IMR-90 (cell line): Measurements from ENCODE around the gene PARVB. TPM values are rescaled to one million over a fixed set of nuclear protein-coding genes. Genes with fewer than 3 reads are reported as not detected.

Experiments used
- ATAC-seq: fragments of 200-7000 bp; cut with Tn5 transposase; 2 replicates; pipeline ENCODE4 v1.9.1; 2020; ENCODE audit warnings: low read depth, mild to moderate bottlenecking, moderate library complexity
- BruUV-seq: library from RNA; stranded (reverse); fragments of 400-500 nt; replicated peaks from 2 replicates; lab custom pipeline; 2021; lab: Mats Ljungman, UMichigan
- CTCF ChIA-PET: fragments of 300-600 bp; formaldehyde crosslinking; extraction: SDS; loops from one replicate; lab custom pipeline; 2021; ENCODE audit warnings: antibody characterized with exemption; lab: Yijun Ruan, JAX
- POLR2A ChIA-PET: fragments of 300-600 bp; sonication (Branson Sonifier 250); formaldehyde crosslinking; loops from one replicate; lab custom pipeline; 2022; ENCODE audit warnings: antibody characterized with exemption; ENCODE audit not compliant: unreplicated experiment; lab: Charles Lee
- DNase-seq: peaks from one replicate; pipeline ENCODE4 v3.0.0; 2013
- H2AFZ ChIP-seq: replicated peaks from 2 replicates; pipeline ENCODE3; 2013; ENCODE audit warnings: low read length, mild to moderate bottlenecking; ENCODE audit not compliant: poor library complexity
- H2AK5ac ChIP-seq: 2 replicates; pipeline ENCODE4 v1.6.1; 2013; ENCODE audit warnings: low read depth, low read length, inconsistent platforms
- H2AK9ac ChIP-seq: replicated peaks from 2 replicates; pipeline ENCODE3; 2013; ENCODE audit warnings: mild to moderate bottlenecking, low read depth, low read length, moderate library complexity; ENCODE audit not compliant: poor library complexity
- H2BK120ac ChIP-seq: 2 replicates; pipeline ENCODE4 v1.6.1; 2013; ENCODE audit warnings: low read depth, low read length, inconsistent platforms
- H2BK15ac ChIP-seq: 3 replicates; pipeline ENCODE4 v1.6.1; 2013; ENCODE audit warnings: low read depth, low read length, inconsistent platforms
- H2BK20ac ChIP-seq: 2 replicates; pipeline ENCODE4 v1.6.1; 2013; ENCODE audit warnings: low read depth, mild to moderate bottlenecking, inconsistent platforms, low read length, moderate library complexity
- H2BK5ac ChIP-seq: 2 replicates; pipeline ENCODE4 v1.6.1; 2013; ENCODE audit warnings: mild to moderate bottlenecking, low read depth, low read length, inconsistent platforms; ENCODE audit not compliant: poor library complexity, severe bottlenecking
- H3K14ac ChIP-seq: replicated peaks from 2 replicates; pipeline ENCODE4 v1.6.1; 2013; ENCODE audit warnings: low read depth, low read length, inconsistent platforms
- H3K18ac ChIP-seq: 2 replicates; pipeline ENCODE4 v1.6.1; 2013; ENCODE audit warnings: low read depth, low read length, control low read depth
- H3K23ac ChIP-seq: 2 replicates; pipeline ENCODE4 v1.6.1; 2013; ENCODE audit warnings: low read depth, low read length, inconsistent platforms
- H3K27ac ChIP-seq: 2 replicates; pipeline ENCODE4 v1.5.1; 2013; ENCODE audit warnings: mild to moderate bottlenecking, control low read depth, low read length; ENCODE audit not compliant: insufficient read depth
- H3K27me3 ChIP-seq: 2 replicates; pipeline ENCODE4 v1.6.1; 2013; ENCODE audit warnings: low read length; ENCODE audit not compliant: control insufficient read depth, insufficient read depth
- H3K36me3 ChIP-seq: 2 replicates; pipeline ENCODE4 v1.6.1; 2013; ENCODE audit warnings: low read length, mixed read lengths; ENCODE audit not compliant: control insufficient read depth, insufficient read depth
- H3K4ac ChIP-seq: 2 replicates; pipeline ENCODE4 v1.6.1; 2013; ENCODE audit warnings: low read depth, low read length, inconsistent platforms
- H3K4me1 ChIP-seq: 2 replicates; pipeline ENCODE4 v1.6.1; 2013; ENCODE audit warnings: low read length, mixed read lengths; ENCODE audit not compliant: control insufficient read depth, insufficient read depth
- H3K4me2 ChIP-seq: 2 replicates; pipeline ENCODE4 v1.6.1; 2013; ENCODE audit warnings: low read depth, mild to moderate bottlenecking, control low read depth, low read length, moderate library complexity
- H3K4me3 ChIP-seq: 2 replicates; pipeline ENCODE4 v1.5.1; 2013; ENCODE audit warnings: low read depth, mild to moderate bottlenecking, control low read depth, low read length, moderate library complexity; ENCODE audit not compliant: insufficient read depth
- H3K56ac ChIP-seq: 2 replicates; pipeline ENCODE4 v1.6.1; 2013; ENCODE audit warnings: low read length, inconsistent platforms; ENCODE audit not compliant: insufficient read depth; ENCODE audit errors: extremely low read depth
- H3K79me1 ChIP-seq, 2 experiments: 2 replicates each; pipeline ENCODE4 v1.6.1; 2013; ENCODE audit warnings: low read length in 2 of 2, inconsistent platforms in 1 of 2, low read depth in 1 of 2
- H3K9ac ChIP-seq: 2 replicates; pipeline ENCODE4 v1.6.1; 2013; ENCODE audit warnings: low read depth, low read length, control low read depth
- H3K9me1 ChIP-seq: 2 replicates; pipeline ENCODE4 v1.6.1; 2013; ENCODE audit warnings: low read length, inconsistent platforms; ENCODE audit not compliant: insufficient read depth
- H3K9me3 ChIP-seq: 2 replicates; pipeline ENCODE4 v1.6.1; 2013; ENCODE audit warnings: low read length; ENCODE audit not compliant: control insufficient read depth, insufficient read depth
- H4K20me1 ChIP-seq: 2 replicates; pipeline ENCODE4 v1.6.1; 2013; ENCODE audit warnings: low read length, inconsistent platforms; ENCODE audit not compliant: insufficient read depth
- H4K5ac ChIP-seq: 2 replicates; pipeline ENCODE4 v1.6.1; 2013; ENCODE audit warnings: mild to moderate bottlenecking, low read depth, low read length, control low read depth
- H4K8ac ChIP-seq, 2 experiments: 2 replicates each; pipeline ENCODE4 v1.6.1; 2013; ENCODE audit warnings: low read depth in 2 of 2, low read length in 2 of 2, control low read depth in 1 of 2, inconsistent platforms in 1 of 2
- H4K91ac ChIP-seq: 2 replicates; pipeline ENCODE4 v1.6.1; 2013; ENCODE audit warnings: low read depth, low read length, inconsistent platforms; ENCODE audit not compliant: insufficient read depth
- CHD1 ChIP-seq: IDR thresholded peaks from 2 replicates; pipeline ENCODE4 v1.6.1; 2012; ENCODE audit warnings: low read depth, low read length, improper control_type of control experiment
- CTCF ChIP-seq: conservative IDR thresholded peaks from 2 replicates; pipeline ENCODE4 v1.5.1; 2012; ENCODE audit warnings: mild to moderate bottlenecking, low read depth, low read length, improper control_type of control experiment
- MAFK ChIP-seq: IDR thresholded peaks from 2 replicates; pipeline ENCODE4 v1.6.1; 2012; ENCODE audit warnings: low read depth, low read length, improper control_type of control experiment
- NFE2L2 ChIP-seq: fragments of 150-350 bp; IDR thresholded peaks from 2 replicates; pipeline ENCODE4 v1.6.1; 2016; ENCODE audit warnings: low read depth, mild to moderate bottlenecking, low read length
- POLR2A ChIP-seq: IDR thresholded peaks from 2 replicates; pipeline ENCODE4 v1.6.1; 2012; ENCODE audit warnings: mild to moderate bottlenecking, low read depth, low read length
- SMC3 ChIP-seq: fragments of 150-350 bp; IDR thresholded peaks from 2 replicates; pipeline ENCODE4 v1.6.1; 2016; ENCODE audit warnings: low read depth, mild to moderate bottlenecking, antibody characterized with exemption, low read length, moderate library complexity
- USF2 ChIP-seq: fragments of 150-350 bp; IDR thresholded peaks from 2 replicates; pipeline ENCODE4 v1.6.1; 2017; ENCODE audit warnings: mild to moderate bottlenecking, antibody characterized with exemption, low read length, low read depth
- WGBS, 2 experiments: methylation state at CpG; one replicate each; pipeline versions ENCODE4 v1.1.5 to v1.1.7; 2013; ENCODE audit warnings: missing lambda C conversion rate in 2 of 2; ENCODE audit not compliant: insufficient read length in 1 of 2; ENCODE audit errors: extremely low coverage in 2 of 2; 5-methylcytosine and 5-hydroxymethylcytosine counted together
- dilution Hi-C: fragments of 300-500 bp; cut with HindIII; formaldehyde crosslinking; loops from one replicate; pipeline ENCODE4 v1.14.3; 2018; ENCODE audit warnings: low sequenced_read_pairs; ENCODE audit not compliant: unreplicated experiment
- in situ Hi-C: fragments of 300-500 bp; cut with MboI; formaldehyde crosslinking; loops from 3 replicates; pipeline ENCODE4 v1.14.3; 2019; ENCODE audit warnings: low sequenced_read_pairs, inconsistent platforms, mixed read lengths
- intact Hi-C: fragments of 100-400 bp; cut with micrococcal nuclease; formaldehyde crosslinking; loops from 2 replicates; pipeline ENCODE4 v1.10.0; 2022
- polyA plus RNA-seq, 3 experiments: library from polyadenylated mRNA; depleted of rRNA; stranded (reverse); fragments of >200 nt; gene quantifications; 2 replicates each; pipeline ENCODE4 v1.2.3, GENCODE V29; 2012; ENCODE audit warnings: low replicate concordance in 1 of 3
- total RNA-seq: library from RNA; depleted of rRNA; stranded (reverse); fragments of >200 nt; gene quantifications from 2 replicates; pipeline ENCODE4 v1.2.3, GENCODE V29; 2012

PARVB gene
- total and polyA plus RNA-seq, 2 of the 4 experiments (the other 2 are of a cell fraction): 44.3 to 53.9 TPM

- Histone ChIP-seq H3K4me1 (peaks cover 10% of the 10 kb centered on the region; the same call in 1 of the 2 replicates), H3K27me3 (peaks cover 10% of the 10 kb centered on the region), H3K79me1 (no peaks in the 10 kb centered on the region), H3K9ac (no peak overlapping the region), H2BK120ac (no peak overlapping the region), H3K14ac (no peak overlapping the region), H4K20me1 (no peaks in the 10 kb centered on the region), H2AK9ac (no peak overlapping the region), H2AFZ (no peak overlapping the region), H4K91ac (no peak overlapping the region), H2BK20ac (no peak overlapping the region), H3K56ac (no peak overlapping the region), H3K9me3 (peaks cover 6% of the 10 kb centered on the region), H3K27ac (no peak overlapping the region), H3K36me3 (no peaks in the 10 kb centered on the region), H3K9me1 (no peaks in the 10 kb centered on the region), H2BK15ac (no peak overlapping the region), H3K18ac (no peak overlapping the region), H2AK5ac (no peak overlapping the region), H4K5ac (no peak overlapping the region), H3K4me2 (no peak overlapping the region), H3K23ac (no peak overlapping the region), H3K4me3 (no peak overlapping the region), H2BK5ac (no peak overlapping the region), H3K4ac (no peak overlapping the region), H4K8ac (no peak overlapping the region)
- POLR2A ChIA-PET: no interaction called here
- intact Hi-C loops: no loop called here
- in situ Hi-C loops: no loop called here
- no TSS peak for BruUV-seq
- DNase-seq (no peak), ATAC-seq (no peak)
- 100% methylated on average over 1 of the region's 6 CpGs; no CpG with 5 or more reads in 1 of the 2 experiments for WGBS, 2 experiments
- CTCF ChIA-PET: no interaction called here
- dilution Hi-C loops: no loop called here
- TF ChIP-seq MAFK (no peak), CHD1 (no peak), CTCF (no peak), POLR2A (no peak), USF2 (no peak), NFE2L2 (no peak), SMC3 (no peak)
These were observed 190.7 kb downstream of the PARVB start for GRCh38 chr22:44214764-44215163.
